ENCODE data around the gene ASB14.

Gene ASB14

GRCh38 chr3:57287205-57287604 lies 5.3 kb downstream of the ASB14 start:
- Histone ChIP-seq H3K9me3 (ENCODE audit: insufficient read depth, low read length) (no peaks in the 10 kb centered on the region), H3F3A (ENCODE audit: insufficient read depth) (no peaks in the 10 kb centered on the region), H3K4me3 (ENCODE audit: insufficient read depth, low read length, poor library complexity, severe bottlenecking) (no peak overlapping the region), H3K9me2 (replicated peaks; ENCODE audit: insufficient read depth, low read length) (no peaks in the 10 kb centered on the region), H3K27ac (ENCODE audit: low read depth, low read length) (no peak overlapping the region), H3K4me2 (ENCODE audit: low read depth, low read length, poor library complexity, severe bottlenecking) (no peak overlapping the region), H4K20me1 (ENCODE audit: low read depth, low read length) (no peaks in the 10 kb centered on the region), H3K36me3 (ENCODE audit: low read length) (no peaks in the 10 kb centered on the region), H3K27me3 (ENCODE audit: low read length) (no peaks in the 10 kb centered on the region), H3K79me2 (ENCODE audit: insufficient read depth, low read length) (no peaks in the 10 kb centered on the region), H2AFZ (ENCODE audit: low read depth, low read length, severe bottlenecking) (no peak overlapping the region), H3K9ac (ENCODE audit: low read length) (no peak overlapping the region)
- no peak for TF ChIP-seq CTCF (IDR thresholded peaks at IDR 0.05; ENCODE audit: insufficient read depth, low read length, poor library complexity, severe bottlenecking)

- Histone ChIP-seq H3K4me2 (ENCODE audit: low read depth, low read length, poor library complexity, severe bottlenecking) (no peak overlapping the region), H3K9ac (ENCODE audit: low read length) (no peak overlapping the region), H3K4me3 (ENCODE audit: insufficient read depth, low read length, poor library complexity, severe bottlenecking) (no peak overlapping the region), H3F3A (ENCODE audit: insufficient read depth) (no peaks in the 10 kb centered on the region), H3K36me3 (ENCODE audit: low read length) (no peaks in the 10 kb centered on the region), H3K27me3 (ENCODE audit: low read length) (no peaks in the 10 kb centered on the region), H3K9me3 (ENCODE audit: insufficient read depth, low read length) (no peaks in the 10 kb centered on the region), H3K79me2 (ENCODE audit: insufficient read depth, low read length) (no peaks in the 10 kb centered on the region), H2AFZ (ENCODE audit: low read depth, low read length, severe bottlenecking) (no peak overlapping the region), H3K9me2 (replicated peaks; ENCODE audit: insufficient read depth, low read length) (no peaks in the 10 kb centered on the region), H4K20me1 (ENCODE audit: low read depth, low read length) (no peaks in the 10 kb centered on the region), H3K27ac (ENCODE audit: low read depth, low read length) (no peak overlapping the region)
- no peak for TF ChIP-seq CTCF (IDR thresholded peaks at IDR 0.05; ENCODE audit: insufficient read depth, low read length, poor library complexity, severe bottlenecking)
Observed at GRCh38 chr3:57283334-57283733, 9.2 kb downstream of the ASB14 start.

GRCh38 chr3:57281715-57282114 lies 10.8 kb downstream of the ASB14 start:
- Histone ChIP-seq H3K27ac (ENCODE audit: low read depth, low read length) (no peak overlapping the region), H2AFZ (ENCODE audit: low read depth, low read length, severe bottlenecking) (no peak overlapping the region), H3K27me3 (ENCODE audit: low read length) (no peaks in the 10 kb centered on the region), H3K36me3 (ENCODE audit: low read length) (no peaks in the 10 kb centered on the region), H3K4me2 (ENCODE audit: low read depth, low read length, poor library complexity, severe bottlenecking) (no peak overlapping the region), H3K4me3 (ENCODE audit: insufficient read depth, low read length, poor library complexity, severe bottlenecking) (no peak overlapping the region), H3K9me2 (replicated peaks; ENCODE audit: insufficient read depth, low read length) (no peaks in the 10 kb centered on the region), H4K20me1 (ENCODE audit: low read depth, low read length) (no peaks in the 10 kb centered on the region), H3F3A (ENCODE audit: insufficient read depth) (no peaks in the 10 kb centered on the region), H3K9ac (ENCODE audit: low read length) (no peak overlapping the region), H3K79me2 (ENCODE audit: insufficient read depth, low read length) (no peaks in the 10 kb centered on the region), H3K9me3 (ENCODE audit: insufficient read depth, low read length) (no peaks in the 10 kb centered on the region)
- TF ChIP-seq EZH2phosphoT487 (conservative IDR thresholded peaks at IDR 0.05; ENCODE audit: low read length): no peak
- no peak for TF ChIP-seq CTCF (IDR thresholded peaks at IDR 0.05; ENCODE audit: insufficient read depth, low read length, poor library complexity, severe bottlenecking)

- Histone ChIP-seq H3K9ac (ENCODE audit: low read length) (no peak overlapping the region), H4K20me1 (ENCODE audit: low read depth, low read length) (no peaks in the 10 kb centered on the region), H3K9me2 (replicated peaks; ENCODE audit: insufficient read depth, low read length) (no peaks in the 10 kb centered on the region), H3K9me3 (ENCODE audit: insufficient read depth, low read length) (no peaks in the 10 kb centered on the region), H3K4me3 (ENCODE audit: insufficient read depth, low read length, poor library complexity, severe bottlenecking) (no peak overlapping the region), H3F3A (ENCODE audit: insufficient read depth) (no peaks in the 10 kb centered on the region), H2AFZ (ENCODE audit: low read depth, low read length, severe bottlenecking) (no peak overlapping the region), H3K79me2 (ENCODE audit: insufficient read depth, low read length) (no peaks in the 10 kb centered on the region), H3K27ac (ENCODE audit: low read depth, low read length) (no peak overlapping the region), H3K4me2 (ENCODE audit: low read depth, low read length, poor library complexity, severe bottlenecking) (no peak overlapping the region), H3K36me3 (ENCODE audit: low read length) (no peaks in the 10 kb centered on the region), H3K27me3 (ENCODE audit: low read length) (no peaks in the 10 kb centered on the region)
- TF ChIP-seq EZH2phosphoT487 (conservative IDR thresholded peaks at IDR 0.05; ENCODE audit: low read length) (no peak), CTCF (IDR thresholded peaks at IDR 0.05; ENCODE audit: insufficient read depth, low read length, poor library complexity, severe bottlenecking) (no peak)
Observed at GRCh38 chr3:57279685-57280084, 12.8 kb downstream of the ASB14 start.
